HepG2 (cell line): Measurements from ENCODE around the gene TMPO. TPM values are rescaled to one million over a fixed set of nuclear protein-coding genes. Genes with fewer than 3 reads are reported as not detected.

Experiments used
- CCAR2 ChIP-seq: fragments of 200-400 bp; formaldehyde crosslinking; optimal IDR thresholded peaks from 2 replicates; pipeline ENCODE3; 2018; ENCODE audit warnings: low read depth, mild to moderate bottlenecking, low read length, moderate library complexity
- FOSL2 ChIP-seq: sonication (generic); formaldehyde crosslinking; IDR thresholded peaks from 2 replicates; pipeline ENCODE4 v1.4.0; 2020; ENCODE audit warnings: missing genetic modification reagents
- FOXK1 ChIP-seq: sonication (generic); formaldehyde crosslinking; IDR thresholded peaks from 2 replicates; pipeline ENCODE4 v1.4.0; 2020; ENCODE audit warnings: low read depth, missing genetic modification reagents, borderline replicate concordance
- HOXA5 ChIP-seq: sonication (generic); formaldehyde crosslinking; IDR thresholded peaks from 2 replicates; pipeline ENCODE4 v1.4.0; 2020; ENCODE audit warnings: missing genetic modification reagents
- KDM5A ChIP-seq: fragments of 200-600 bp; sonication (generic); IDR thresholded peaks from 2 replicates; pipeline ENCODE4 v1.7.0; 2018; ENCODE audit warnings: antibody characterized with exemption, mild to moderate bottlenecking, low read length, borderline replicate concordance
- SYNCRIP ChIP-seq: fragments of 200-400 bp; formaldehyde crosslinking; IDR thresholded peaks from 2 replicates; pipeline ENCODE4 v1.6.1; 2018; ENCODE audit warnings: mild to moderate bottlenecking, low read depth, low read length; ENCODE audit not compliant: insufficient read depth
- ZMYM2 ChIP-seq: sonication (generic); formaldehyde crosslinking; IDR thresholded peaks from 2 replicates; pipeline ENCODE4 v1.8.0; 2022; ENCODE audit warnings: mild to moderate bottlenecking, missing genetic modification reagents
- ZNF761 ChIP-seq: sonication (generic); formaldehyde crosslinking; conservative IDR thresholded peaks from 2 replicates; pipeline ENCODE4 v1.4.0; 2020; ENCODE audit warnings: mild to moderate bottlenecking, missing genetic modification reagents
- ZNF768 ChIP-seq: sonication (generic); formaldehyde crosslinking; IDR thresholded peaks from 2 replicates; pipeline ENCODE4 v1.4.0; 2020; ENCODE audit warnings: missing genetic modification reagents
- ZSCAN31 ChIP-seq: sonication (generic); formaldehyde crosslinking; IDR thresholded peaks from 2 replicates; pipeline ENCODE4 v1.5.0; 2020; ENCODE audit warnings: low read depth, mild to moderate bottlenecking, missing genetic modification reagents
- polyA plus RNA-seq, 8 experiments: library from polyadenylated mRNA; depleted of rRNA in 3 of 8; stranded (reverse) in 7 of 8; unstranded in 1 of 8; fragments of >200 nt; fragmentation: Illumina TruSeq in 4 of 8; extraction: Trizol in 4 of 8; gene quantifications; 2 replicates each; pipeline versions ENCODE4 v1.2.1 to v1.2.3, GENCODE V29; 2011 to 2016; ENCODE audit warnings: low read depth in 4 of 8, missing spikeins in 1 of 8, mixed read lengths in 1 of 8; ENCODE audit not compliant: insufficient read depth in 1 of 8
- total RNA-seq, 5 experiments: library from RNA; depleted of rRNA; stranded (reverse); fragments of >200 nt; fragmentation: Illumina TruSeq; extraction: Trizol; gene quantifications; 2 replicates each; pipeline ENCODE4 v1.2.3, GENCODE V29; 2016; ENCODE audit warnings: low read depth in 1 of 5
- TF ChIP-seq, protein P1 (sequence below): sonication (generic); formaldehyde crosslinking; IDR thresholded peaks from 2 replicates; pipeline ENCODE4 v1.4.0; 2020; ENCODE audit warnings: missing genetic modification reagents
- TF ChIP-seq, protein P2 (sequence below): sonication (generic); formaldehyde crosslinking; IDR thresholded peaks from 2 replicates; pipeline ENCODE4 v1.4.0; 2020; ENCODE audit warnings: low read depth, missing genetic modification reagents
- TF ChIP-seq, protein P3 (sequence below): sonication (generic); formaldehyde crosslinking; IDR thresholded peaks from 2 replicates; pipeline ENCODE4 v1.4.0; 2020; ENCODE audit warnings: missing genetic modification reagents, borderline replicate concordance

TMPO gene
- total and polyA plus RNA-seq, 2 of the 13 experiments (the other 11 are each of a cell fraction or from before 2014, with no cell fraction given): 24.2 to 167 TPM

DNA sequence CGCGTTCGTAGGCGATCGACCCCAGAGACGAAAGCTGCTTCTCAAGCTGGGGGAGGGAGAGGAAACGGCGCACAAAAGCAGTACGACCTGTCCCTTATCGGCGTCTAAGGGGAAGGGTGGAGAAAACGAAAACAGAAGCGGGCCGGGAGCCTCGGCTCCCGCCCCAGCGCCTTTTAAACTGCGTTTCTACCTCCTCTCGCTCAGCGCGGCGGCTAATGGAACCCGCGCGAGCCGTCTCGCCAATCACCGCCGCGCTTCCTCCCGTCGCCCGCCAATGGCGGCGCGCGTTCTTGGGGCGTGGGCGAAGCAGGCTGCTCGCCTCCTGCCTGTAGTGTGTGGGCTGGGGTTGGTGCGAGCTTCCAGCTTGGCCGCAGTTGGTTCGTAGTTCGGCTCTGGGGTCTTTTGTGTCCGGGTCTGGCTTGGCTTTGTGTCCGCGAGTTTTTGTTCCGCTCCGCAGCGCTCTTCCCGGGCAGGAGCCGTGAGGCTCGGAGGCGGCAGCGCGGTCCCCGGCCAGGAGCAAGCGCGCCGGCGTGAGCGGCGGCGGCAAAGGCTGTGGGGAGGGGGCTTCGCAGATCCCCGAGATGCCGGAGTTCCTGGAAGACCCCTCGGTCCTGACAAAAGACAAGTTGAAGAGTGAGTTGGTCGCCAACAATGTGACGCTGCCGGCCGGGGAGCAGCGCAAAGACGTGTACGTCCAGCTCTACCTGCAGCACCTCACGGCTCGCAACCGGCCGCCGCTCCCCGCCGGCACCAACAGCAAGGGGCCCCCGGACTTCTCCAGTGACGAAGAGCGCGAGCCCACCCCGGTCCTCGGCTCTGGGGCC, at the start of gene TMPO (continued):
- TF ChIP-seq ZNF768 (no peak; the same call in 1 of the 2 replicates), ZNF761 (no peak), ZSCAN31 (CRISPR knock-in tag) (no peak), FOSL2 (CRISPR knock-in tag) (no peak), KDM5A (peak; percentile 81), ZMYM2 (CRISPR knock-in tag) (no peak), CCAR2 (no peak), FOXK1 (peak; percentile 68; the same call in 1 of the 2 replicates), SYNCRIP (no peak), HOXA5 (CRISPR knock-in tag) (peak; percentile 85; the same call in 1 of the 2 replicates)
- TF ChIP-seq, protein P1, sequence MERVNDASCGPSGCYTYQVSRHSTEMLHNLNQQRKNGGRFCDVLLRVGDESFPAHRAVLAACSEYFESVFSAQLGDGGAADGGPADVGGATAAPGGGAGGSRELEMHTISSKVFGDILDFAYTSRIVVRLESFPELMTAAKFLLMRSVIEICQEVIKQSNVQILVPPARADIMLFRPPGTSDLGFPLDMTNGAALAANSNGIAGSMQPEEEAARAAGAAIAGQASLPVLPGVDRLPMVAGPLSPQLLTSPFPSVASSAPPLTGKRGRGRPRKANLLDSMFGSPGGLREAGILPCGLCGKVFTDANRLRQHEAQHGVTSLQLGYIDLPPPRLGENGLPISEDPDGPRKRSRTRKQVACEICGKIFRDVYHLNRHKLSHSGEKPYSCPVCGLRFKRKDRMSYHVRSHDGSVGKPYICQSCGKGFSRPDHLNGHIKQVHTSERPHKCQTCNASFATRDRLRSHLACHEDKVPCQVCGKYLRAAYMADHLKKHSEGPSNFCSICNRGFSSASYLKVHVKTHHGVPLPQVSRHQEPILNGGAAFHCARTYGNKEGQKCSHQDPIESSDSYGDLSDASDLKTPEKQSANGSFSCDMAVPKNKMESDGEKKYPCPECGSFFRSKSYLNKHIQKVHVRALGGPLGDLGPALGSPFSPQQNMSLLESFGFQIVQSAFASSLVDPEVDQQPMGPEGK (CRISPR knock-in tag): no peak
- TF ChIP-seq, protein P2, sequence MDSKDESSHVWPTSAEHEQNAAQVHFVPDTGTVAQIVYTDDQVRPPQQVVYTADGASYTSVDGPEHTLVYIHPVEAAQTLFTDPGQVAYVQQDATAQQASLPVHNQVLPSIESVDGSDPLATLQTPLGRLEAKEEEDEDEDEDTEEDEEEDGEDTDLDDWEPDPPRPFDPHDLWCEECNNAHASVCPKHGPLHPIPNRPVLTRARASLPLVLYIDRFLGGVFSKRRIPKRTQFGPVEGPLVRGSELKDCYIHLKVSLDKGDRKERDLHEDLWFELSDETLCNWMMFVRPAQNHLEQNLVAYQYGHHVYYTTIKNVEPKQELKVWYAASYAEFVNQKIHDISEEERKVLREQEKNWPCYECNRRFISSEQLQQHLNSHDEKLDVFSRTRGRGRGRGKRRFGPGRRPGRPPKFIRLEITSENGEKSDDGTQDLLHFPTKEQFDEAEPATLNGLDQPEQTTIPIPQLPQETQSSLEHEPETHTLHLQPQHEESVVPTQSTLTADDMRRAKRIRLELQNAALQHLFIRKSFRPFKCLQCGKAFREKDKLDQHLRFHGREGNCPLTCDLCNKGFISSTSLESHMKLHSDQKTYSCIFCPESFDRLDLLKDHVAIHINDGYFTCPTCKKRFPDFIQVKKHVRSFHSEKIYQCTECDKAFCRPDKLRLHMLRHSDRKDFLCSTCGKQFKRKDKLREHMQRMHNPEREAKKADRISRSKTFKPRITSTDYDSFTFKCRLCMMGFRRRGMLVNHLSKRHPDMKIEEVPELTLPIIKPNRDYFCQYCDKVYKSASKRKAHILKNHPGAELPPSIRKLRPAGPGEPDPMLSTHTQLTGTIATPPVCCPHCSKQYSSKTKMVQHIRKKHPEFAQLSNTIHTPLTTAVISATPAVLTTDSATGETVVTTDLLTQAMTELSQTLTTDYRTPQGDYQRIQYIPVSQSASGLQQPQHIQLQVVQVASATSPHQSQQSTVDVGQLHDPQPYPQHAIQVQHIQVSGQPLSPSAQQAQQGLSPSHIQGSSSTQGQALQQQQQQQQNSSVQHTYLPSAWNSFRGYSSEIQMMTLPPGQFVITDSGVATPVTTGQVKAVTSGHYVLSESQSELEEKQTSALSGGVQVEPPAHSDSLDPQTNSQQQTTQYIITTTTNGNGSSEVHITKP: no peak; the same call in 1 of the 2 replicates
- TF ChIP-seq, protein P3, sequence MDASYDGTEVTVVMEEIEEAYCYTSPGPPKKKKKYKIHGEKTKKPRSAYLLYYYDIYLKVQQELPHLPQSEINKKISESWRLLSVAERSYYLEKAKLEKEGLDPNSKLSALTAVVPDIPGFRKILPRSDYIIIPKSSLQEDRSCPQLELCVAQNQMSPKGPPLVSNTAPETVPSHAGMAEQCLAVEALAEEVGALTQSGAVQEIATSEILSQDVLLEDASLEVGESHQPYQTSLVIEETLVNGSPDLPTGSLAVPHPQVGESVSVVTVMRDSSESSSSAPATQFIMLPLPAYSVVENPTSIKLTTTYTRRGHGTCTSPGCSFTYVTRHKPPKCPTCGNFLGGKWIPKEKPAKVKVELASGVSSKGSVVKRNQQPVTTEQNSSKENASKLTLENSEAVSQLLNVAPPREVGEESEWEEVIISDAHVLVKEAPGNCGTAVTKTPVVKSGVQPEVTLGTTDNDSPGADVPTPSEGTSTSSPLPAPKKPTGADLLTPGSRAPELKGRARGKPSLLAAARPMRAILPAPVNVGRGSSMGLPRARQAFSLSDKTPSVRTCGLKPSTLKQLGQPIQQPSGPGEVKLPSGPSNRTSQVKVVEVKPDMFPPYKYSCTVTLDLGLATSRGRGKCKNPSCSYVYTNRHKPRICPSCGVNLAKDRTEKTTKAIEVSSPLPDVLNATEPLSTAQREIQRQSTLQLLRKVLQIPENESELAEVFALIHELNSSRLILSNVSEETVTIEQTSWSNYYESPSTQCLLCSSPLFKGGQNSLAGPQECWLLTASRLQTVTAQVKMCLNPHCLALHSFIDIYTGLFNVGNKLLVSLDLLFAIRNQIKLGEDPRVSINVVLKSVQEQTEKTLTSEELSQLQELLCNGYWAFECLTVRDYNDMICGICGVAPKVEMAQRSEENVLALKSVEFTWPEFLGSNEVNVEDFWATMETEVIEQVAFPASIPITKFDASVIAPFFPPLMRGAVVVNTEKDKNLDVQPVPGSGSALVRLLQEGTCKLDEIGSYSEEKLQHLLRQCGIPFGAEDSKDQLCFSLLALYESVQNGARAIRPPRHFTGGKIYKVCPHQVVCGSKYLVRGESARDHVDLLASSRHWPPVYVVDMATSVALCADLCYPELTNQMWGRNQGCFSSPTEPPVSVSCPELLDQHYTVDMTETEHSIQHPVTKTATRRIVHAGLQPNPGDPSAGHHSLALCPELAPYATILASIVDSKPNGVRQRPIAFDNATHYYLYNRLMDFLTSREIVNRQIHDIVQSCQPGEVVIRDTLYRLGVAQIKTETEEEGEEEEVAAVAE (CRISPR knock-in tag): peak; percentile 100
